HG02642 (cell line): ENCODE results near the gene CARHSP1.
A peak's percentile ranks its signal among the peaks of the same experiment; 100 is the strongest.
"Not testable (repeated sequence)": the region's sequence is repeated elsewhere in the genome, so short reads cannot be mapped to it uniquely, and the experiment has no call there.

Experiments used
- ATAC-seq: cut with Tn5 transposase; IDR thresholded peaks from one replicate; pipeline ENCODE4 v1.9.1; 2021; ENCODE audit warnings: mild to moderate bottlenecking; ENCODE audit not compliant: unreplicated experiment, poor library complexity

Gene CARHSP1

GRCh38 chr16:8868416-8869211 lies at the start of gene CARHSP1:
Gene CARHSP1, minus strand, starts transcription at chr16:8869006. Its CDS starts 9,678 bp downstream, at chr16:8859328.
- peak; percentile 68 for ATAC-seq

GRCh38 chr16:8917336-8917735 lies 48.5 kb upstream of the CARHSP1 start:
- not testable (repeated sequence) for ATAC-seq

GRCh38 chr16:8916541-8917225 lies 47.9 kb upstream of the CARHSP1 start:
- no peak for ATAC-seq

GRCh38 chr16:8915722-8916301 lies 47.0 kb upstream of the CARHSP1 start:
- ATAC-seq, result no peak

- ATAC-seq, result no peak
Measured at GRCh38 chr16:8914098-8914497, 45.3 kb upstream of the CARHSP1 start.

GRCh38 chr16:8912793-8913192 lies 44.0 kb upstream of the CARHSP1 start:
- ATAC-seq, result no peak

- no peak for ATAC-seq
Measured at GRCh38 chr16:8910811-8911210, 42.0 kb upstream of the CARHSP1 start.

- no peak for ATAC-seq
Measured at GRCh38 chr16:8908810-8909468, 40.1 kb upstream of the CARHSP1 start.

- ATAC-seq, result no peak
Measured at GRCh38 chr16:8907096-8907495, 38.3 kb upstream of the CARHSP1 start.

GRCh38 chr16:8905795-8906591 lies 37.2 kb upstream of the CARHSP1 start:
- ATAC-seq, result no peak

- ATAC-seq, result no peak
Measured at GRCh38 chr16:8905168-8905762, 36.5 kb upstream of the CARHSP1 start.

GRCh38 chr16:8904018-8904430 lies 35.2 kb upstream of the CARHSP1 start:
- ATAC-seq, result no peak

- no peak for ATAC-seq
Measured at GRCh38 chr16:8903004-8903403, 34.2 kb upstream of the CARHSP1 start.

- ATAC-seq, result no peak
Measured at GRCh38 chr16:8901320-8901861, 32.6 kb upstream of the CARHSP1 start.

- ATAC-seq, result no peak
Measured at GRCh38 chr16:8900343-8900742, 31.5 kb upstream of the CARHSP1 start.

- no peak for ATAC-seq
Measured at GRCh38 chr16:8899709-8900317, 31.0 kb upstream of the CARHSP1 start.

- ATAC-seq, result no peak
Measured at GRCh38 chr16:8898660-8899318, 30.0 kb upstream of the CARHSP1 start.

GRCh38 chr16:8894736-8895334 lies 26.0 kb upstream of the CARHSP1 start:
- no peak for ATAC-seq
